Measurements from ENCODE around the gene HDAC9. TPM values are rescaled to one million over a fixed set of nuclear protein-coding genes. Genes with fewer than 3 reads are reported as not detected.

The HDAC9 gene
- polyA plus RNA-seq, 2 of the 4 experiments (the other 2 are of a cell fraction): 0.05 to 0.26 TPM

- FAIRE-seq: peak; percentile 23
- peak; percentile 3 to 40 for DNase-seq (ENCODE audit: low read depth in 1 of 2, low spot score in 1 of 2)
- TF ChIP-seq FOXS1 (CRISPR knock-in tag; IDR thresholded peaks at IDR 0.05) (no peak), CHD4 (IDR thresholded peaks at IDR 0.05; ENCODE audit: borderline replicate concordance) (no peak), CTCF (IDR thresholded peaks at IDR 0.05) (peak; percentile 52), HMGXB4 (CRISPR knock-in tag; IDR thresholded peaks at IDR 0.05; ENCODE audit: borderline replicate concordance) (no peak), RCOR1 (IDR thresholded peaks at IDR 0.05; ENCODE audit: low read depth, low read length) (no peak), MAZ (IDR thresholded peaks at IDR 0.05; ENCODE audit: borderline replicate concordance, low read depth, low read length) (no peak), MYC (IDR thresholded peaks at IDR 0.05; ENCODE audit: borderline replicate concordance, low read length) (no peak), SMC3 (IDR thresholded peaks at IDR 0.05) (peak; percentile 62), CEBPB (IDR thresholded peaks at IDR 0.05) (no peak), EHMT2 (IDR thresholded peaks at IDR 0.05; ENCODE audit: low read depth) (no peak), BHLHE40 (IDR thresholded peaks at IDR 0.05; ENCODE audit: low read depth, low read length) (no peak), RAD21 (conservative IDR thresholded peaks at IDR 0.05 in 1 of 2, IDR thresholded peaks at IDR 0.05 in 1 of 2) (peak; percentile 39 to 54; a peak in 4 of 5 replicates)
- TF ChIP-seq, protein P1, sequence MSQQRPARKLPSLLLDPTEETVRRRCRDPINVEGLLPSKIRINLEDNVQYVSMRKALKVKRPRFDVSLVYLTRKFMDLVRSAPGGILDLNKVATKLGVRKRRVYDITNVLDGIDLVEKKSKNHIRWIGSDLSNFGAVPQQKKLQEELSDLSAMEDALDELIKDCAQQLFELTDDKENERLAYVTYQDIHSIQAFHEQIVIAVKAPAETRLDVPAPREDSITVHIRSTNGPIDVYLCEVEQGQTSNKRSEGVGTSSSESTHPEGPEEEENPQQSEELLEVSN (IDR thresholded peaks at IDR 0.05; ENCODE audit: borderline replicate concordance, low read depth): no peak
- TF ChIP-seq, protein P2, sequence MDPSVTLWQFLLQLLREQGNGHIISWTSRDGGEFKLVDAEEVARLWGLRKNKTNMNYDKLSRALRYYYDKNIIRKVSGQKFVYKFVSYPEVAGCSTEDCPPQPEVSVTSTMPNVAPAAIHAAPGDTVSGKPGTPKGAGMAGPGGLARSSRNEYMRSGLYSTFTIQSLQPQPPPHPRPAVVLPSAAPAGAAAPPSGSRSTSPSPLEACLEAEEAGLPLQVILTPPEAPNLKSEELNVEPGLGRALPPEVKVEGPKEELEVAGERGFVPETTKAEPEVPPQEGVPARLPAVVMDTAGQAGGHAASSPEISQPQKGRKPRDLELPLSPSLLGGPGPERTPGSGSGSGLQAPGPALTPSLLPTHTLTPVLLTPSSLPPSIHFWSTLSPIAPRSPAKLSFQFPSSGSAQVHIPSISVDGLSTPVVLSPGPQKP (IDR thresholded peaks at IDR 0.05; ENCODE audit: low read depth, low read length): no peak
- 37% methylated on average over 3 of the region's 3 CpGs for whole genome bisulfite sequencing (ENCODE audit: missing lambda C conversion rate)
- Histone ChIP-seq H3K27ac (no peak overlapping the region), H3K4me3 (no peak overlapping the region), H3K4me1 (no peaks in the 10 kb centered on the region), H3K4me2 (no peak overlapping the region), H3K9me3 (no peaks in the 10 kb centered on the region)
- ChIA-PET POLR2A (interaction anchor here (0.8 kb wide), 1 partner anchor 219 kb away, joined by 3 read pairs; no protein-coding TSS in a partner anchor), CTCF (interaction anchor here (0.6 to 12.0 kb wide), 17 partner anchors 10 to 888 kb away, joined by 3 to 115 read pairs (median 4); no protein-coding TSS in a partner anchor)
- ATAC-seq: peak in 1 of 2 experiments; percentile 39; a peak in 1 of 6 replicates
These were observed 75.4 kb downstream of the HDAC9 start for GRCh38 chr7:18570890-18571478.

GRCh38 chr7:18572154-18572553 lies 76.6 kb downstream of the HDAC9 start:
- H3K4me1 ChIP-seq: no peaks in the 10 kb centered on the region
- no peak for DNase-seq (ENCODE audit: low read depth in 1 of 2, low spot score in 1 of 2)
- no peak for ATAC-seq
- H3K4me3 ChIP-seq: no peak overlapping the region
- H3K9me3 ChIP-seq: no peaks in the 10 kb centered on the region
- peak; percentile 43 for FAIRE-seq
- ChIA-PET CTCF (interaction anchor here (0.6 to 12.0 kb wide), 5 partner anchors 18 to 890 kb away, joined by 3 to 115 read pairs (median 4); no protein-coding TSS in a partner anchor), POLR2A (no interaction called here)
- no peak overlapping the region for H3K27ac ChIP-seq
- H3K4me2 ChIP-seq: no peak overlapping the region
- TF ChIP-seq ZNF302 (CRISPR knock-in tag; IDR thresholded peaks at IDR 0.05) (no peak), ZFP36 (IDR thresholded peaks at IDR 0.05; ENCODE audit: borderline replicate concordance, partially characterized antibody) (no peak), KDM1A (IDR thresholded peaks at IDR 0.05; ENCODE audit: low read depth) (no peak), SREBF2 (IDR thresholded peaks at IDR 0.05) (no peak), JUNB (IDR thresholded peaks at IDR 0.05) (no peak), CHD4 (IDR thresholded peaks at IDR 0.05; ENCODE audit: borderline replicate concordance) (no peak), KDM5A (IDR thresholded peaks at IDR 0.05) (no peak), HOXB13 (CRISPR knock-in tag; IDR thresholded peaks at IDR 0.05; ENCODE audit: low read depth) (no peak), RCOR1 (IDR thresholded peaks at IDR 0.05; ENCODE audit: low read depth, low read length) (no peak), FOXS1 (CRISPR knock-in tag; IDR thresholded peaks at IDR 0.05) (no peak), CBX8 (IDR thresholded peaks at IDR 0.05) (no peak), HMGXB4 (CRISPR knock-in tag; IDR thresholded peaks at IDR 0.05; ENCODE audit: borderline replicate concordance) (no peak), NR3C1 (IDR thresholded peaks at IDR 0.05) (no peak), MAZ (IDR thresholded peaks at IDR 0.05; ENCODE audit: borderline replicate concordance, low read depth, low read length) (no peak), NPAS2 (CRISPR knock-in tag; IDR thresholded peaks at IDR 0.05; ENCODE audit: borderline replicate concordance) (no peak)
- TF ChIP-seq, protein P3, sequence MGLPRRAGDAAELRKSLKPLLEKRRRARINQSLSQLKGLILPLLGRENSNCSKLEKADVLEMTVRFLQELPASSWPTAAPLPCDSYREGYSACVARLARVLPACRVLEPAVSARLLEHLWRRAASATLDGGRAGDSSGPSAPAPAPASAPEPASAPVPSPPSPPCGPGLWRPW (IDR thresholded peaks at IDR 0.05): no peak
- WGBS (ENCODE audit: missing lambda C conversion rate): 74% methylated on average over 4 of the region's 4 CpGs
